MM.1S (cell line): Measurements from ENCODE around the gene METTL21A.

Source experiments
- DNase-seq: peaks from one replicate; pipeline ENCODE4 v3.0.0-alpha.2; 2015
- H2AFZ ChIP-seq: fragments of 300-600 bp; sonication (generic); 2 replicates; pipeline ENCODE4 v1.6.0; 2016; ENCODE audit warnings: antibody characterized with exemption, low read length
- H3F3A ChIP-seq: fragments of 300-600 bp; sonication (generic); 2 replicates; pipeline ENCODE4 v1.6.1; 2016; ENCODE audit warnings: mild to moderate bottlenecking, antibody characterized with exemption, low read length, moderate library complexity, mixed read lengths; ENCODE audit not compliant: insufficient read depth
- H3K27ac ChIP-seq: fragments of 300-600 bp; sonication (generic); 2 replicates; pipeline ENCODE4 v1.5.1; 2016; ENCODE audit warnings: mild to moderate bottlenecking, low read length
- H3K27me3 ChIP-seq: fragments of 300-600 bp; sonication (generic); replicated peaks from 2 replicates; pipeline ENCODE4 v1.6.0; 2016; ENCODE audit warnings: low read length; ENCODE audit not compliant: insufficient read depth
- H3K36me3 ChIP-seq: fragments of 300-600 bp; sonication (generic); replicated peaks from 2 replicates; pipeline ENCODE4 v1.6.1; 2016; ENCODE audit warnings: mild to moderate bottlenecking, low read length, mixed read lengths; ENCODE audit not compliant: insufficient read depth
- H3K4me1 ChIP-seq: fragments of 300-600 bp; sonication (generic); 2 replicates; pipeline ENCODE4 v1.6.1; 2016; ENCODE audit warnings: low read length, mixed read lengths
- H3K4me2 ChIP-seq: fragments of 300-600 bp; sonication (generic); 2 replicates; pipeline ENCODE4 v1.6.0; 2016; ENCODE audit warnings: low read depth, low read length
- H3K4me3 ChIP-seq: fragments of 300-600 bp; sonication (generic); 2 replicates; pipeline ENCODE4 v1.5.1; 2016; ENCODE audit warnings: low read length, mixed read lengths
- H3K79me2 ChIP-seq: fragments of 300-600 bp; sonication (generic); 2 replicates; pipeline ENCODE4 v1.6.1; 2016; ENCODE audit warnings: mixed run types, low read length, mixed read lengths
- H3K9ac ChIP-seq: fragments of 300-600 bp; sonication (generic); 2 replicates; pipeline ENCODE4 v1.6.1; 2016; ENCODE audit warnings: low read length, mixed read lengths
- H3K9me2 ChIP-seq: fragments of 300-600 bp; sonication (generic); replicated peaks from 2 replicates; pipeline ENCODE4 v1.6.1; 2016; ENCODE audit warnings: mild to moderate bottlenecking, low read length, mixed read lengths; ENCODE audit not compliant: insufficient read depth
- H3K9me3 ChIP-seq: fragments of 300-600 bp; sonication (generic); replicated peaks from 2 replicates; pipeline ENCODE4 v1.6.1; 2016; ENCODE audit warnings: mild to moderate bottlenecking, low read length, mixed read lengths; ENCODE audit not compliant: insufficient read depth
- H4K20me1 ChIP-seq: fragments of 300-600 bp; sonication (generic); 2 replicates; pipeline ENCODE4 v1.6.1; 2016; ENCODE audit warnings: mild to moderate bottlenecking, low read length, moderate library complexity, mixed read lengths; ENCODE audit not compliant: insufficient read depth
- EZH2 ChIP-seq: fragments of 300-600 bp; sonication (generic); optimal IDR thresholded peaks from 2 replicates; pipeline ENCODE3; 2017; ENCODE audit warnings: low read depth, mild to moderate bottlenecking, antibody characterized with exemption, low read length, mixed read lengths
- EZH2phosphoT487 ChIP-seq: fragments of 300-600 bp; sonication (generic); IDR thresholded peaks from 2 replicates; pipeline ENCODE4 v1.6.1; 2018; ENCODE audit warnings: antibody characterized with exemption, low read length
- TF ChIP-seq, protein P1 (sequence below): fragments of 300-600 bp; sonication (generic); IDR thresholded peaks from 2 replicates; pipeline ENCODE4 v1.5.1; 2016; ENCODE audit warnings: antibody characterized with exemption, low read length, mixed read lengths

METTL21A gene

GRCh38 chr2:207567671-207568070 is 57.5 kb downstream of the METTL21A start:
- H3K27ac ChIP-seq, result no peak overlapping the region
- H3K36me3 ChIP-seq, result peaks cover 9% of the 10 kb centered on the region; the same call in 1 of the 2 replicates
- H3K4me1 ChIP-seq, result no peaks in the 10 kb centered on the region
- TF ChIP-seq, protein P1, sequence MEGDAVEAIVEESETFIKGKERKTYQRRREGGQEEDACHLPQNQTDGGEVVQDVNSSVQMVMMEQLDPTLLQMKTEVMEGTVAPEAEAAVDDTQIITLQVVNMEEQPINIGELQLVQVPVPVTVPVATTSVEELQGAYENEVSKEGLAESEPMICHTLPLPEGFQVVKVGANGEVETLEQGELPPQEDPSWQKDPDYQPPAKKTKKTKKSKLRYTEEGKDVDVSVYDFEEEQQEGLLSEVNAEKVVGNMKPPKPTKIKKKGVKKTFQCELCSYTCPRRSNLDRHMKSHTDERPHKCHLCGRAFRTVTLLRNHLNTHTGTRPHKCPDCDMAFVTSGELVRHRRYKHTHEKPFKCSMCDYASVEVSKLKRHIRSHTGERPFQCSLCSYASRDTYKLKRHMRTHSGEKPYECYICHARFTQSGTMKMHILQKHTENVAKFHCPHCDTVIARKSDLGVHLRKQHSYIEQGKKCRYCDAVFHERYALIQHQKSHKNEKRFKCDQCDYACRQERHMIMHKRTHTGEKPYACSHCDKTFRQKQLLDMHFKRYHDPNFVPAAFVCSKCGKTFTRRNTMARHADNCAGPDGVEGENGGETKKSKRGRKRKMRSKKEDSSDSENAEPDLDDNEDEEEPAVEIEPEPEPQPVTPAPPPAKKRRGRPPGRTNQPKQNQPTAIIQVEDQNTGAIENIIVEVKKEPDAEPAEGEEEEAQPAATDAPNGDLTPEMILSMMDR, result no peak
- TF ChIP-seq EZH2, result no peak
- no peak for TF ChIP-seq EZH2phosphoT487
- no peaks in the 10 kb centered on the region for H3K79me2 ChIP-seq
- H4K20me1 ChIP-seq, result no peaks in the 10 kb centered on the region
- H3K9ac ChIP-seq, result no peak overlapping the region
- no peaks in the 10 kb centered on the region for H3K27me3 ChIP-seq
- H3K9me3 ChIP-seq, result no peaks in the 10 kb centered on the region
- H3F3A ChIP-seq, result no peaks in the 10 kb centered on the region
- no peak for DNase-seq
- no peak overlapping the region for H3K4me3 ChIP-seq
- no peak overlapping the region for H2AFZ ChIP-seq
- no peaks in the 10 kb centered on the region for H3K9me2 ChIP-seq
- H3K4me2 ChIP-seq, result no peak overlapping the region

GRCh38 chr2:207565736-207566500 is 59.3 kb downstream of the METTL21A start:
- Histone ChIP-seq H2AFZ (no peak overlapping the region), H3K4me2 (no peak overlapping the region), H3K9me2 (no peaks in the 10 kb centered on the region), H3K79me2 (no peaks in the 10 kb centered on the region), H3K36me3 (peaks cover 7% of the 10 kb centered on the region; the same call in 1 of the 2 replicates), H3K27ac (no peak overlapping the region), H3K4me1 (no peaks in the 10 kb centered on the region), H4K20me1 (no peaks in the 10 kb centered on the region), H3K9me3 (no peaks in the 10 kb centered on the region), H3K9ac (no peak overlapping the region), H3K27me3 (no peaks in the 10 kb centered on the region), H3F3A (no peaks in the 10 kb centered on the region), H3K4me3 (no peak overlapping the region)
- TF ChIP-seq EZH2 (no peak), EZH2phosphoT487 (no peak)
- TF ChIP-seq, protein P1, result no peak
- DNase-seq, result no peak
